Gastroesophageal sphincter (tissue), 3 donors: ENCODE data around the gene IQSEC1.

Source experiments
- POLR2AphosphoS5 ChIP-seq: sonication (generic); formaldehyde crosslinking; IDR thresholded peaks from one replicate; pipeline ENCODE4 v1.6.1; 2017; ENCODE audit warnings: antibody characterized with exemption
- TF ChIP-seq, protein P1 (sequence below), 4 experiments: fragments of 200-600 bp in 2 of 4; fragments of 450-650 bp in 2 of 4; sonication (generic) in 1 of 4; IDR thresholded peaks; one replicate each; pipeline ENCODE4 v1.5.1; 2017 to 2019; ENCODE audit warnings: antibody characterized with exemption in 4 of 4, mild to moderate bottlenecking in 2 of 4, moderate library complexity in 2 of 4

- TF ChIP-seq, protein P1, sequence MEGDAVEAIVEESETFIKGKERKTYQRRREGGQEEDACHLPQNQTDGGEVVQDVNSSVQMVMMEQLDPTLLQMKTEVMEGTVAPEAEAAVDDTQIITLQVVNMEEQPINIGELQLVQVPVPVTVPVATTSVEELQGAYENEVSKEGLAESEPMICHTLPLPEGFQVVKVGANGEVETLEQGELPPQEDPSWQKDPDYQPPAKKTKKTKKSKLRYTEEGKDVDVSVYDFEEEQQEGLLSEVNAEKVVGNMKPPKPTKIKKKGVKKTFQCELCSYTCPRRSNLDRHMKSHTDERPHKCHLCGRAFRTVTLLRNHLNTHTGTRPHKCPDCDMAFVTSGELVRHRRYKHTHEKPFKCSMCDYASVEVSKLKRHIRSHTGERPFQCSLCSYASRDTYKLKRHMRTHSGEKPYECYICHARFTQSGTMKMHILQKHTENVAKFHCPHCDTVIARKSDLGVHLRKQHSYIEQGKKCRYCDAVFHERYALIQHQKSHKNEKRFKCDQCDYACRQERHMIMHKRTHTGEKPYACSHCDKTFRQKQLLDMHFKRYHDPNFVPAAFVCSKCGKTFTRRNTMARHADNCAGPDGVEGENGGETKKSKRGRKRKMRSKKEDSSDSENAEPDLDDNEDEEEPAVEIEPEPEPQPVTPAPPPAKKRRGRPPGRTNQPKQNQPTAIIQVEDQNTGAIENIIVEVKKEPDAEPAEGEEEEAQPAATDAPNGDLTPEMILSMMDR (IDR thresholded peaks at IDR 0.05), result no peak
- TF ChIP-seq POLR2AphosphoS5, result no peak
These were observed 51.8 kb downstream of the IQSEC1 start for GRCh38 chr3:13021141-13022114.
